HG03571 (cell line): ENCODE data around the gene TRABD2B.

ENCODE experiments used
- ATAC-seq: cut with Tn5 transposase; IDR thresholded peaks from one replicate; pipeline ENCODE4 v1.9.1; 2021; ENCODE audit not compliant: unreplicated experiment

The TRABD2B gene

GRCh38 chr1:47855230-47855629, 142.0 kb downstream of the TRABD2B start:
- ATAC-seq: no peak

- no peak for ATAC-seq
These were observed 142.5 kb downstream of the TRABD2B start for GRCh38 chr1:47854552-47855144.

GRCh38 chr1:47853852-47854251, 143.3 kb downstream of the TRABD2B start:
- ATAC-seq: no peak

GRCh38 chr1:47853059-47853458, 144.1 kb downstream of the TRABD2B start:
- ATAC-seq: no peak

GRCh38 chr1:47852006-47852718, 145.0 kb downstream of the TRABD2B start:
- no peak for ATAC-seq

GRCh38 chr1:47850451-47850850, 146.7 kb downstream of the TRABD2B start:
- ATAC-seq: no peak

GRCh38 chr1:47849591-47850261, 147.5 kb downstream of the TRABD2B start:
- no peak for ATAC-seq

- no peak for ATAC-seq
These were observed 148.1 kb downstream of the TRABD2B start for GRCh38 chr1:47849005-47849521.

- no peak for ATAC-seq
These were observed 149.4 kb downstream of the TRABD2B start for GRCh38 chr1:47847763-47848162.

GRCh38 chr1:47844558-47844955, 152.6 kb downstream of the TRABD2B start:
- ATAC-seq: no peak

- no peak for ATAC-seq
These were observed 153.2 kb downstream of the TRABD2B start for GRCh38 chr1:47843781-47844557.

- ATAC-seq: no peak
These were observed 154.1 kb downstream of the TRABD2B start for GRCh38 chr1:47843059-47843458.

GRCh38 chr1:47842228-47842919, 154.8 kb downstream of the TRABD2B start:
- ATAC-seq: no peak

- ATAC-seq: no peak
These were observed 155.8 kb downstream of the TRABD2B start for GRCh38 chr1:47841356-47841755.

- ATAC-seq: no peak
These were observed 156.6 kb downstream of the TRABD2B start for GRCh38 chr1:47840393-47841190.

GRCh38 chr1:47839433-47839760, 157.8 kb downstream of the TRABD2B start:
- no peak for ATAC-seq

- ATAC-seq: no peak
These were observed 158.4 kb downstream of the TRABD2B start for GRCh38 chr1:47838562-47839432.

- no peak for ATAC-seq
These were observed 159.2 kb downstream of the TRABD2B start for GRCh38 chr1:47837866-47838561.
